ENCODE measurements around the gene LRRC71. TPM values are rescaled to one million over a fixed set of nuclear protein-coding genes. Genes with fewer than 3 reads are reported as not detected.

The LRRC71 gene
- total RNA-seq, 1 experiment from 2014 or later = not detected

- no TSS peak for BruUV-seq (replicated peaks)
- no peak overlapping the region for H3K4me3 Mint-ChIP-seq (ENCODE audit: unreplicated experiment)
- ChIA-PET POLR2A (interaction anchor here (0.6 kb wide), 1 partner anchor 143 kb away, joined by 5 read pairs; no protein-coding TSS in a partner anchor), CTCF (interaction anchor here (0.7 to 4.8 kb wide), 4 partner anchors 8 to 97 kb away, joined by 3 to 21 read pairs (median 6); partner anchors contain the start of gene NTRK1)
- H3K27me3 Mint-ChIP-seq (ENCODE audit: insufficient read depth, unreplicated experiment) = peaks cover 10% of the 10 kb centered on the region
- no peak for DNase-seq (ENCODE audit: unreplicated experiment)
- H3K36me3 Mint-ChIP-seq (ENCODE audit: insufficient read depth, unreplicated experiment) = peaks cover 30% of the 10 kb centered on the region
- H3K4me1 Mint-ChIP-seq (ENCODE audit: insufficient read depth, unreplicated experiment) = no peaks in the 10 kb centered on the region
- intact Hi-C loops (cut with micrococcal nuclease) = no loop called here
- H3K9me3 Mint-ChIP-seq (ENCODE audit: unreplicated experiment) = no peaks in the 10 kb centered on the region
- TF ChIP-seq, protein P1, sequence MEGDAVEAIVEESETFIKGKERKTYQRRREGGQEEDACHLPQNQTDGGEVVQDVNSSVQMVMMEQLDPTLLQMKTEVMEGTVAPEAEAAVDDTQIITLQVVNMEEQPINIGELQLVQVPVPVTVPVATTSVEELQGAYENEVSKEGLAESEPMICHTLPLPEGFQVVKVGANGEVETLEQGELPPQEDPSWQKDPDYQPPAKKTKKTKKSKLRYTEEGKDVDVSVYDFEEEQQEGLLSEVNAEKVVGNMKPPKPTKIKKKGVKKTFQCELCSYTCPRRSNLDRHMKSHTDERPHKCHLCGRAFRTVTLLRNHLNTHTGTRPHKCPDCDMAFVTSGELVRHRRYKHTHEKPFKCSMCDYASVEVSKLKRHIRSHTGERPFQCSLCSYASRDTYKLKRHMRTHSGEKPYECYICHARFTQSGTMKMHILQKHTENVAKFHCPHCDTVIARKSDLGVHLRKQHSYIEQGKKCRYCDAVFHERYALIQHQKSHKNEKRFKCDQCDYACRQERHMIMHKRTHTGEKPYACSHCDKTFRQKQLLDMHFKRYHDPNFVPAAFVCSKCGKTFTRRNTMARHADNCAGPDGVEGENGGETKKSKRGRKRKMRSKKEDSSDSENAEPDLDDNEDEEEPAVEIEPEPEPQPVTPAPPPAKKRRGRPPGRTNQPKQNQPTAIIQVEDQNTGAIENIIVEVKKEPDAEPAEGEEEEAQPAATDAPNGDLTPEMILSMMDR (IDR thresholded peaks at IDR 0.05; ENCODE audit: unreplicated experiment) = no peak
- H3K27ac Mint-ChIP-seq (ENCODE audit: low read depth, unreplicated experiment) = no peak overlapping the region
These were observed 15.2 kb downstream of the LRRC71 start for GRCh38 chr1:156935505-156936128.

- no peak for DNase-seq (ENCODE audit: unreplicated experiment)
- Mint-ChIP-seq H3K9me3 (ENCODE audit: unreplicated experiment) (no peaks in the 10 kb centered on the region), H3K4me3 (ENCODE audit: unreplicated experiment) (no peak overlapping the region), H3K36me3 (ENCODE audit: insufficient read depth, unreplicated experiment) (peaks cover 31% of the 10 kb centered on the region), H3K27me3 (ENCODE audit: insufficient read depth, unreplicated experiment) (peaks cover 4% of the 10 kb centered on the region), H3K4me1 (ENCODE audit: insufficient read depth, unreplicated experiment) (no peaks in the 10 kb centered on the region), H3K27ac (ENCODE audit: low read depth, unreplicated experiment) (no peak overlapping the region)
- POLR2A ChIA-PET = interaction anchor here (0.7 to 0.9 kb wide), 2 partner anchors 8 to 502 kb away, joined by 3 read pairs; no protein-coding TSS in a partner anchor
- CTCF ChIA-PET = interaction anchor here (0.7 to 1.2 kb wide), 3 partner anchors 9 to 210 kb away, joined by 3 to 4 read pairs (median 4); no protein-coding TSS in a partner anchor
- no TSS peak for BruUV-seq (replicated peaks)
- TF ChIP-seq, protein P1 (IDR thresholded peaks at IDR 0.05; ENCODE audit: unreplicated experiment) = no peak
- intact Hi-C loops (cut with micrococcal nuclease) = no loop called here
These were observed 15.8 kb downstream of the LRRC71 start for GRCh38 chr1:156936191-156936590.

- intact Hi-C loops (cut with micrococcal nuclease) = no loop called here
- POLR2A ChIA-PET = interaction anchor here (0.7 to 0.9 kb wide), 2 partner anchors 9 to 502 kb away, joined by 3 read pairs; no protein-coding TSS in a partner anchor
- TF ChIP-seq, protein P1 (IDR thresholded peaks at IDR 0.05; ENCODE audit: unreplicated experiment) = no peak
These were observed 16.3 kb downstream of the LRRC71 start for GRCh38 chr1:156936721-156937220.

DNA sequence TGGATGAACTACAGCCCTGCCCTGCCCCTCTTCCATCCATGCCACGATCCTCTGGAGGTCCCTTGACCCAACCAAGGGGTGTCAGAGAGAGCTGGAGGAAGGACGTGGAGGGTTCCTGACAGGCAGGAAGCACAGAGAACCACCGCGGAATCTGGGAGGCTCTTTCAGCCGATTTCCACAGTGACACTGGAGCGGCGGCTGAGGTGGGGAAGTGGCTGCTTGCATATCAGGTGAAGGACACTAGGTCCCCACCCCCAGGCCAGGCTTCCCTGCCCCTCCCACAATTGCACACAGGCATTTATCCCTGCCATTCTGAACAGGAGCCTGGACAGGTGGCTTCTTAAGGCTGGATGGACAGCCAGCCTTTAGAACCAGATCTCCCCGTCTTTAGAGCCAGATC is 17.5 kb downstream of the LRRC71 start:
- intact Hi-C loops (cut with micrococcal nuclease) = no loop called here

More at GRCh38 chr1:156936721-156937220, 16.3 kb downstream of the LRRC71 start:
- no peak overlapping the region for H3K4me3 Mint-ChIP-seq (ENCODE audit: unreplicated experiment)
- no peak overlapping the region for H3K27ac Mint-ChIP-seq (ENCODE audit: low read depth, unreplicated experiment)
- H3K36me3 Mint-ChIP-seq (ENCODE audit: insufficient read depth, unreplicated experiment) = peaks cover 35% of the 10 kb centered on the region
- H3K4me1 Mint-ChIP-seq (ENCODE audit: insufficient read depth, unreplicated experiment) = no peaks in the 10 kb centered on the region
- H3K9me3 Mint-ChIP-seq (ENCODE audit: unreplicated experiment) = no peaks in the 10 kb centered on the region
- no peaks in the 10 kb centered on the region for H3K27me3 Mint-ChIP-seq (ENCODE audit: insufficient read depth, unreplicated experiment)
- no peak for DNase-seq (ENCODE audit: unreplicated experiment)
- no TSS peak for BruUV-seq (replicated peaks)
- CTCF ChIA-PET = interaction anchor here (0.6 to 1.6 kb wide), 7 partner anchors 9 to 211 kb away, joined by 3 to 10 read pairs (median 4); no protein-coding TSS in a partner anchor

More for the DNA sequence above, 17.5 kb downstream of the LRRC71 start:
- TF ChIP-seq, protein P1 (IDR thresholded peaks at IDR 0.05; ENCODE audit: unreplicated experiment) = no peak
- Mint-ChIP-seq H3K4me1 (ENCODE audit: insufficient read depth, unreplicated experiment) (no peaks in the 10 kb centered on the region), H3K36me3 (ENCODE audit: insufficient read depth, unreplicated experiment) (peaks cover 39% of the 10 kb centered on the region), H3K27ac (ENCODE audit: low read depth, unreplicated experiment) (no peak overlapping the region), H3K27me3 (ENCODE audit: insufficient read depth, unreplicated experiment) (no peaks in the 10 kb centered on the region), H3K4me3 (ENCODE audit: unreplicated experiment) (no peak overlapping the region), H3K9me3 (ENCODE audit: unreplicated experiment) (no peaks in the 10 kb centered on the region)
- DNase-seq (ENCODE audit: unreplicated experiment) = no peak
- ChIA-PET CTCF (interaction anchor here (0.7 to 1.6 kb wide), 9 partner anchors 11 to 141 kb away, joined by 3 to 10 read pairs (median 4); no protein-coding TSS in a partner anchor), POLR2A (interaction anchor here (0.6 kb wide), 1 partner anchor 69 kb away, joined by 3 read pairs; no protein-coding TSS in a partner anchor)
- no TSS peak for BruUV-seq (replicated peaks)
